Activated CD8-positive, alpha-beta memory T cell treated with anti-CD3 and anti-CD28 coated beads for 4 hours (primary cell): ENCODE data around the gene AK1.

ENCODE experiments used
- DNase-seq, 2 donors: peaks; one replicate each; pipeline ENCODE4 v3.0.0-alpha.2; 2020; ENCODE audit warnings: low read depth in 2 of 2

AK1 gene

GRCh38 chr9:127868278-127868902, 9.1 kb downstream of the AK1 start:
- no peak for DNase-seq

GRCh38 chr9:127867356-127868277, 9.9 kb downstream of the AK1 start:
- no peak for DNase-seq

GRCh38 chr9:127866535-127866934, 10.9 kb downstream of the AK1 start:
- DNase-seq: no peak

- no peak for DNase-seq
These were observed 11.6 kb downstream of the AK1 start for GRCh38 chr9:127865645-127866464.

- no peak for DNase-seq
These were observed 14.3 kb downstream of the AK1 start for GRCh38 chr9:127863191-127863621.

- peak in 1 of 2 donors; percentile 10 for DNase-seq
These were observed 15.1 kb downstream of the AK1 start for GRCh38 chr9:127862075-127863011.

- DNase-seq: no peak
These were observed 16.7 kb downstream of the AK1 start for GRCh38 chr9:127860779-127861178.

- no peak for DNase-seq
These were observed 17.2 kb downstream of the AK1 start for GRCh38 chr9:127860260-127860659.

GRCh38 chr9:127858041-127858512, 19.4 kb downstream of the AK1 start:
- no peak for DNase-seq

GRCh38 chr9:127857278-127857677, 20.2 kb downstream of the AK1 start:
- DNase-seq: no peak

- no peak for DNase-seq
These were observed 20.8 kb downstream of the AK1 start for GRCh38 chr9:127856729-127857116.

- no peak for DNase-seq
These were observed 21.3 kb downstream of the AK1 start for GRCh38 chr9:127856094-127856728.

- no peak for DNase-seq
These were observed 22.0 kb downstream of the AK1 start for GRCh38 chr9:127855522-127855921.

GRCh38 chr9:127854960-127855359, 22.5 kb downstream of the AK1 start:
- no peak for DNase-seq

- DNase-seq: no peak
These were observed 23.2 kb downstream of the AK1 start, which contains the start of gene ENG for GRCh38 chr9:127854184-127854806. Gene ENG, minus strand, starts transcription at chr9:127854658. Its CDS starts 303 bp downstream, at chr9:127854355.

GRCh38 chr9:127853312-127854183, 23.9 kb downstream of the AK1 start:
- DNase-seq: no peak

- no peak for DNase-seq
These were observed 24.6 kb downstream of the AK1 start for GRCh38 chr9:127852829-127853228.

GRCh38 chr9:127850286-127850830, 27.1 kb downstream of the AK1 start:
- DNase-seq: no peak
